SK-MEL-5 (cell line): ENCODE measurements around the gene SEC14L1. TPM values are rescaled to one million over a fixed set of nuclear protein-coding genes. Genes with fewer than 3 reads are reported as not detected.

Experiments
- DNase-seq: peaks from one replicate; pipeline ENCODE4 v3.0.0-alpha.2; 2016; ENCODE audit warnings: low read depth, low spot score
- in situ Hi-C: cut with HindIII; loops from 2 replicates; pipeline ENCODE4 v1.10.0; 2016; ENCODE audit warnings: low sequenced_read_pairs, high pct_unique_total_duplicates, low pct_unique_long_range_greater_than_20kb
- total RNA-seq: library from RNA; depleted of rRNA; stranded (reverse); fragments of >200 nt; shearing (Covaris generic); gene quantifications from 2 replicates; pipeline ENCODE4 v1.2.3, GENCODE V29; 2014

Gene SEC14L1
- total RNA-seq, 1 experiment from 2014 or later: 85.3 TPM

GRCh38 chr17:77213778-77214132 lies 73.0 kb downstream of the SEC14L1 start:
- in situ Hi-C loops: no loop called here
- no peak for DNase-seq

GRCh38 chr17:77214328-77214727 lies 73.6 kb downstream of the SEC14L1 start:
- in situ Hi-C loops: no loop called here
- DNase-seq: no peak

- in situ Hi-C loops: no loop called here
- DNase-seq: peak; percentile 77
Measured at GRCh38 chr17:77214743-77215142, 74.0 kb downstream of the SEC14L1 start.

- DNase-seq: no peak
- in situ Hi-C loops: no loop called here
Measured at GRCh38 chr17:77215281-77215680, 74.5 kb downstream of the SEC14L1 start.

DNA sequence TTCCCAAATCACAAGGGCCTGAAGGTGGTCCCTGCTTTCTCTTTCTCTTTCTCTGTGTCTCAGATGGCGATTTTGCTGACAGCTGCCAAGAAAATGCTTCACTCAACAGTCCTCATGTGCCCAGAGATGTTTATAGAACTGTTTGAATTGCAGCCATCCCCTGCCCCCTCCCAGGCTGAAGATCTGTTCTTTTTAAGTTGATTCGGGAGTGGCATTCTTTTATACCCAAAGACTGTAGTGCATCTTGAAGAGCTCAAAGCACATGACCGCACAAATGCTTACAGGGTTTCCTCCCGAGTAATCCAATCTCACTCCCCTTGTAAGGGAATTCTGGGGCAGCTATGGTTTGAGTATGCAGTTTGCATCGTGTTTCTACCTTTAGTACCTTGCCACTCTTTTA lies 75.7 kb downstream of the SEC14L1 start:
- in situ Hi-C loops: no loop called here
- no peak for DNase-seq

DNA sequence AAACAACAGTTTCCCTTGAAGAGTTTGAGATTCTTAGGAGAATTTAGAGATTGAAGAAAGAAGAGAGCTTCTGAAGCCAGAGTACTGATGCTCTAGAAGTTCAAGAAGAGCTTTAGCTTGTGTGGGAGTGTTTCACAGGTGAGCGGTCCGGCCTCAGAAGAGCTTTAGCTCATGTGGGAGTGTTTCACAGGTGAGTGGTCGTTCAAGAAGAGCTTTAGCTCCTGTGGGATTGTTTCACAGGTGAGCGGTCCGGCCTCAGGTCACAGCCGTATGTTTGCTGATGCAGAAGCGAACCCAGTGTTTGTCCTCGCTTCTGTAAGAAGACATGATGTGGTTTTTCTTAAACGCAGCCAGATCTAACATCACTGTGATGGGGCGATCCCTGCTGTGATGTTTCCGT lies 76.4 kb downstream of the SEC14L1 start:
- in situ Hi-C loops: no loop called here

GRCh38 chr17:77217566-77217965 lies 76.8 kb downstream of the SEC14L1 start:
- no peak for DNase-seq
- in situ Hi-C loops: no loop called here

More for the DNA sequence above, 76.4 kb downstream of the SEC14L1 start:
- DNase-seq: no peak

DNA sequence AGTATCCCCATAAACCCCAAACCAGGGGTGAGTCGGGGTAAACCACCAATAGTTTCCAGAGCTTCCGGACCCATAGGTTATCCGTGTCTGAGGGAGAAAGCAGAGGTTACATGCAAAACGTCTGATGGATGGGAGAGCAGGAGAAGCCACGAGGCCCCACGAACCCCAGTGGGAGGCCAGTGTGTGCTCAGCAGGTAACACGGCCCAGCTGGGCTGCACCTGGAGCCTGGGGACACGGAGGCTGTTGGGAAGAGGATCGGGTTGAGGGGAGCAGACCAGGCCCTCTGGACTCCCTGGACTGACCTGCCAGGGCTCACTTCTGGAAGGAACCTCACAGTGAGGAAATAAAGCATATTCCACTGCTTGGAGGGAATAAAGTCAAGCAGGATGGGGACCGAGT lies 78.1 kb downstream of the SEC14L1 start:
- DNase-seq: no peak
- in situ Hi-C loops: no loop called here

- in situ Hi-C loops: no loop called here
Measured at GRCh38 chr17:77222356-77222755, 81.6 kb downstream of the SEC14L1 start.

DNA sequence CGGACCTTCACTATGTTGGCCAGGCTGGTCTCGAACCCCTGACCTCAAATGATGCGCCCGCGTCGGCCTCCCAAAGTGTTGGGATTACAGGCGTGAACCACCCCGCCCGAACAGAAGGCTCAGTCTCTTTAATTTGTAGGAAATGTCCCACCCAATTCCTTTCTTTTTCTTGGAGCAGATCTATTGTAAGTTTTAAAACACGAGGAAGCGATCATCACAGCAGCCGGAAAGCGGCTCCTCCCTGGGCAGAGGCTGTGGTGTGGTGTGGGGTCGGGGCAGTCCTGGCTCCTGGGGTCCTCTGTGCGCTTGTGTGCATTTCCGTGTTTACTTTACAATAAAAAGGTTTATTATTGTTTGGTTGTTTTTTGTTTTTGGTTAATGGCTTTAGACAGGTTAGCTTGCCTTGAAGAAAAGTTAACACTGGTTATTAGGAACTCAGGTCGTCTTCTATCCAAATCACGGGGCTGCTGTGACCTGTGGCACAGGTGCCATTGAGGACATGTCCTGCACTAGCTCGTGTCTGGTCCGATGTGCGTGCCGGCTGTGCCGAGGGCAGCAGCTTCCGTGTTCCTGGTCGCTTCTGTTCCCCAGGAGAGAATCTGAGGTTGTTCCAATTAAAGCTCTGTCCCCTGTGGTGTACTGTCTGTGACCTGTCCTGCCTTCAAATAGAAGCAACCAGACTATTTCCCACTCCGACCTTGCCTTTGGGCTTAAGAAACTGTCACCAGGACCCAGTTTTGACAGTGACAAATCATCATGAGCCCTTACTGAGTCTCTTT lies 83.1 kb downstream of the SEC14L1 start:
- in situ Hi-C loops: no loop called here

More at GRCh38 chr17:77222356-77222755, 81.6 kb downstream of the SEC14L1 start:
- DNase-seq: no peak

GRCh38 chr17:77225265-77225664 lies 84.5 kb downstream of the SEC14L1 start:
- in situ Hi-C loops: no loop called here
- DNase-seq: no peak

More for the DNA sequence above, 83.1 kb downstream of the SEC14L1 start:
- DNase-seq: no peak

GRCh38 chr17:77227461-77228240 lies 86.9 kb downstream of the SEC14L1 start:
- DNase-seq: no peak
- in situ Hi-C loops: no loop called here

DNA sequence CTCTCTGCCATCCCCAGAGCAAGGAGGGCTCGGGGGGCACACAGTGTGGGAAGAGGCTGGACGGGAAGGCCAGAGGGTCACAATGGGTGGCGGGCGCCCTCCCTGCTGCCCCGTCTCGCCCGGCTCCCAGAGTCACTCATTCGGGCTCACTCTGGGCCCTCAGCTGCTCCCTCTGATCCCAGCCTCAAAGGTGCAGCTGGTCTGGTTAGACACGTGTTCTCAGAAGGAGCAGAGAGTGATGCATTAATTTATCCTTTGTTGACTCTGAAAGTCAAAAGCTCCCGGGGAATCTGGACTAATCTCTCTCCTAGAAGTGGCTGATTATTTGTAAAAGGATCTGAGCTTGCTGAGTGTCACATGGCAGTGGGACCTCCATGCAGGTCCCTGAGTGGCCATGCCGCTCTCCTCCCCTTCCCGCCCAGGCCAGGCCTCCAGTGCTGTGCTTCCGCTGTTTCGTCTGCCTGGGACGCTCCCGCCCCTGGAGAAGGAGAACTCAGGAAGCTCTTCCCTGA lies 87.5 kb downstream of the SEC14L1 start:
- in situ Hi-C loops: no loop called here
- no peak for DNase-seq

GRCh38 chr17:77228816-77229215 lies 88.0 kb downstream of the SEC14L1 start:
- in situ Hi-C loops: no loop called here
- no peak for DNase-seq

DNA sequence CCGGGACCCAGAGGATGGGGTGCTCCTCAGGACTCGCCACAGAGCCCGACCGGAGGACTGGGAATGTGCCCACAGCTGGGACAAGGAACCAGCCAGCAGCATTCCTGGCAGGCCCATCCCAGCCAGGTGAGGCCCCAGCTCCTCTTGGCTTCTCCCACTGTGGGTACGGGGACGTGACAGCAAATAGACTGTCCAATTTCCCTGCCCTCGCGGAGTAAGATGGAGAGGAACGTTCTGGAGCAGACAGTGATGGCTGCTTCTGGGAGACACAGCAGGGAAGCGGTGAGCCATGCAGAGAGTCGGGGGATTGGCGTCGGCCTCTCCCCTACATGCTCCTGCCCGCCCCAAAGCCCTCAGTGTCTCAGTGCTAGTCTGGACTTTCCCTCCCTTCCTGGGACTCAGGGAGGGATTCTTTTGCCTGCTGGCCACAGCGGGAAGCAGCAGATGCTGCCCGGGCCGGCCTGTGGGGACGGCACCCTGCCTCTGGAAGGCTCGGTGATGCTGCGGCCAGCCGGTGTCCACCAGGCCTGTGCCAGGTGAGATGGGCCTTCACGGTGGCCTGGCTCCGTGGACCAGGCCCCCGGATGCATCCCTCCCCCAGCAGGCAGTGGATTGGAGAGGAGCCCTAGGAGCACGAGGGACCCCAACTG lies 89.1 kb downstream of the SEC14L1 start:
- no peak for DNase-seq
- in situ Hi-C loops: no loop called here

- DNase-seq: no peak
- in situ Hi-C loops: no loop called here
Measured at GRCh38 chr17:77230436-77230830, 89.7 kb downstream of the SEC14L1 start.

GRCh38 chr17:77231076-77231871 lies 90.5 kb downstream of the SEC14L1 start:
- in situ Hi-C loops: no loop called here
- DNase-seq: no peak

- in situ Hi-C loops: no loop called here
- no peak for DNase-seq
Measured at GRCh38 chr17:77233127-77233526, 92.4 kb downstream of the SEC14L1 start.
